Skeletal muscle satellite cell (primary cell): Measurements from ENCODE around the gene EMID1.
"Not testable (repeated sequence)": the region's sequence is repeated elsewhere in the genome, so short reads cannot be mapped to it uniquely, and the experiment has no call there.

ENCODE experiments used
- H3K27me3 ChIP-seq: 2 replicates; pipeline ENCODE4 v1.7.0; 2013; ENCODE audit warnings: low read length; ENCODE audit not compliant: control insufficient read depth, insufficient read depth
- H3K36me3 ChIP-seq: 2 replicates; pipeline ENCODE4 v1.7.0; 2013; ENCODE audit warnings: mild to moderate bottlenecking, control low read depth, low read length; ENCODE audit not compliant: insufficient read depth
- H3K4me1 ChIP-seq: 2 replicates; pipeline ENCODE4 v1.7.0; 2013; ENCODE audit warnings: low read length; ENCODE audit not compliant: control insufficient read depth, insufficient read depth
- H3K4me2 ChIP-seq: 2 replicates; pipeline ENCODE4 v1.7.0; 2013; ENCODE audit warnings: mild to moderate bottlenecking, low read length
- H3K4me3 ChIP-seq: 2 replicates; pipeline ENCODE4 v1.7.0; 2013; ENCODE audit warnings: low read length
- H3K9ac ChIP-seq: 2 replicates; pipeline ENCODE4 v1.7.0; 2013; ENCODE audit warnings: mild to moderate bottlenecking, low read depth, low read length, moderate library complexity
- H3K9me3 ChIP-seq: replicated peaks from 2 replicates; pipeline ENCODE4 v1.7.0; 2013; ENCODE audit warnings: mild to moderate bottlenecking, control low read depth, low read length

The EMID1 gene

GRCh38 chr22:29247891-29248290 lies 42.2 kb downstream of the EMID1 start:
- H3K4me2 ChIP-seq, H3K9me3 ChIP-seq, H3K36me3 ChIP-seq, H3K4me1 ChIP-seq, H3K4me3 ChIP-seq, H3K9ac ChIP-seq: not testable (repeated sequence)
- H3K27me3 ChIP-seq = peaks cover 15% of the 10 kb centered on the region

- H3K9me3 ChIP-seq = no peaks in the 10 kb centered on the region
- H3K4me1 ChIP-seq = no peaks in the 10 kb centered on the region
- no peak overlapping the region for H3K4me2 ChIP-seq
- peaks cover 6% of the 10 kb centered on the region for H3K27me3 ChIP-seq
- no peak overlapping the region for H3K9ac ChIP-seq
- H3K4me3 ChIP-seq = no peak overlapping the region
- no peaks in the 10 kb centered on the region for H3K36me3 ChIP-seq
These were observed 45.6 kb downstream of the EMID1 start for GRCh38 chr22:29251265-29251664.

DNA sequence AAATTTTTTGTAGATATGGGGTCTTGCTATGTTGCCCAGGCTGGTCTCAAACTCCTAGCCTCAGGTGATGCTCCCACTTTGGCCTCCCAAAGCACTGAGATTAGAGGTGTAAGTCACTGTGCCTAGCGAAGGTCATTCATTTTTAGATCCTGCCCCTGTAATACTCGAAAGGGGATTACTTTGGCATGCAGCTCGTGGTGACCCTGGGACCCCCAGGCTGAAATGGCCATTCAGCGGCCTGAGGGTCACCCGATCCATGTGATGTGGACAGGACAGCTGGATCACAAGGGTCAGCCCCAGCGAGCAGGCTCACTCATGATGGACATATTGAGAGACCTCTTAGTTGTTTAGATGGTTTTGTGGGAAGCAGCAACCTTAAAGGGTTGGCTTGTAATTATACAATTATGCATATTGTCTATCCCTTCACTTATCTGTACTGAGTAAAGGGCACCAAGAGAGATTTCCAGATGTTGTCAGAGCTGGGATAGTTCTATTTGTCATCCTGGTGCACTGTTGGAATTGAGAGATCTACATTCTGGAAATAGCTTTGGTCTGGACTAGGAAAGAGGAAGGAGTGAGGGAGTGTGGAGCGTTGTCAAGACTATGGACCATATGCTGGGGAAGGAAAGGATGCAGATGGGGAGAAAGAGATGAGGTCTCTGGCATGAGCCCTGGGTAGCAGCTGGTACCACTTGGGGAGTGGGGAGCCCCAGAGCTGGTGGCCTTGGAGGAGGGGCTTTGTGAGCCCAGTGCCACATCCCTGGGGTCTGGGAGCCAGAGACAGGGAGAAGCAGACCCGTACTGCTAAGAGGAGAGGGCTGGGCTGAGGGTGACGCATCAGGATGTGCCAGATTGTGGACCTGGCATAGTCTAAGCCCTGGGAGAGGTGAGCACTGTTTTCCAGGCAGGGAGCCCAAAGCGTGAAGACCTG lies 46.5 kb downstream of the EMID1 start:
- H3K4me3 ChIP-seq = no peak overlapping the region
- H3K4me2 ChIP-seq = no peak overlapping the region
- H3K27me3 ChIP-seq = peaks cover 6% of the 10 kb centered on the region
- H3K9me3 ChIP-seq = no peaks in the 10 kb centered on the region
- H3K9ac ChIP-seq = no peak overlapping the region
- no peaks in the 10 kb centered on the region for H3K36me3 ChIP-seq
- no peaks in the 10 kb centered on the region for H3K4me1 ChIP-seq

GRCh38 chr22:29253561-29254285 lies 48.0 kb downstream of the EMID1 start:
- no peak overlapping the region for H3K4me3 ChIP-seq
- no peak overlapping the region for H3K9ac ChIP-seq
- no peaks in the 10 kb centered on the region for H3K36me3 ChIP-seq
- peaks cover 6% of the 10 kb centered on the region for H3K27me3 ChIP-seq
- no peaks in the 10 kb centered on the region for H3K4me1 ChIP-seq
- no peak overlapping the region for H3K4me2 ChIP-seq
- no peaks in the 10 kb centered on the region for H3K9me3 ChIP-seq

DNA sequence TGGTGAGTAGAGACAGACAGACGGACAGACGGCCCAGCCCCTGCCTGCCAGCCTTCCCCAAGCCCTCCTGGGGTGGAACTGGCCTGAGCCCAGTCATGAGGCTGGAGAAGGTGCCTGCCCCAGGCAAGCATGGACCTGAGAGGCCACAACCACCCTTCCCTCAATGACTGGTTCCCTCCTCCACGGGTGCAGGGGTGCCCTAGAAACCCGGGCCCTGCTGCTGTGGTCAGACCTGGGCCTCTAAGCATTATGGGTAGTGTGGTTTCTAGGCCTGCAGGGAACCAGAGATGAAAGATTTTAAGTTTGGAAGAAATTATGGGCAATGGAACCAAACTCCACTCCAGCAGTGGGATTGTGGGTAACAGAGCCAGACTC lies 48.6 kb downstream of the EMID1 start:
- Histone ChIP-seq H3K9ac (no peak overlapping the region), H3K4me1 (no peaks in the 10 kb centered on the region), H3K36me3 (no peaks in the 10 kb centered on the region), H3K9me3 (no peaks in the 10 kb centered on the region), H3K4me2 (no peak overlapping the region), H3K4me3 (no peak overlapping the region), H3K27me3 (peaks cover 6% of the 10 kb centered on the region)

DNA sequence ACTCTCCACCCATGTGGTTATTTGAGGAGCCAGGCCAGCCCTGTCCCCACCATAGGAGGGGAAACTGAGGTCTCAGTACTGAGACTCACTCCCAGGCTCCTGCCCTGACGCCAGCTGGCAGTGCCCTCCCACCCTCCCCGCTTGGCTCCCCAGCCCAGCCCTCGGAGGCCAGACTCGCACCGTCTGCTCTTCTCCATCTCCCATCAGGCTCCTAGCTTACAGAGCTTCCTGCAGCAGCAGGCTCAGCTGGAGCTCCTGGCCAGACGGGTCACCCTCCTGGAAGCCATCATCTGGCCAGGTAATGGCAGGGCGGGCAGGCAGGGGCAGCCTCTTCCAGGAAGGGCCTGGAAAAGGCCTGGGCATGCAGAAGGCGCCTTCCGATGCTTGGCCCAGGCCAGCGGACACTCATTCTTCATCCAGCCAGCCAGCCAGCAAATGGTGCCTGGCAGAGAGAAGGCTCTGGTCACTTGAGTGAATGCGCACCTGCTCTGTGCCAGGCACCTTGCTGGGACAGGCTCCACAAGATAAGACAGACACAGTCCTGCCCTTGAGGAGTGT lies 49.4 kb downstream of the EMID1 start:
- Histone ChIP-seq H3K4me3 (no peak overlapping the region), H3K4me2 (no peak overlapping the region), H3K36me3 (no peaks in the 10 kb centered on the region), H3K9ac (no peak overlapping the region), H3K27me3 (peaks cover 6% of the 10 kb centered on the region), H3K4me1 (no peaks in the 10 kb centered on the region), H3K9me3 (no peaks in the 10 kb centered on the region)

DNA sequence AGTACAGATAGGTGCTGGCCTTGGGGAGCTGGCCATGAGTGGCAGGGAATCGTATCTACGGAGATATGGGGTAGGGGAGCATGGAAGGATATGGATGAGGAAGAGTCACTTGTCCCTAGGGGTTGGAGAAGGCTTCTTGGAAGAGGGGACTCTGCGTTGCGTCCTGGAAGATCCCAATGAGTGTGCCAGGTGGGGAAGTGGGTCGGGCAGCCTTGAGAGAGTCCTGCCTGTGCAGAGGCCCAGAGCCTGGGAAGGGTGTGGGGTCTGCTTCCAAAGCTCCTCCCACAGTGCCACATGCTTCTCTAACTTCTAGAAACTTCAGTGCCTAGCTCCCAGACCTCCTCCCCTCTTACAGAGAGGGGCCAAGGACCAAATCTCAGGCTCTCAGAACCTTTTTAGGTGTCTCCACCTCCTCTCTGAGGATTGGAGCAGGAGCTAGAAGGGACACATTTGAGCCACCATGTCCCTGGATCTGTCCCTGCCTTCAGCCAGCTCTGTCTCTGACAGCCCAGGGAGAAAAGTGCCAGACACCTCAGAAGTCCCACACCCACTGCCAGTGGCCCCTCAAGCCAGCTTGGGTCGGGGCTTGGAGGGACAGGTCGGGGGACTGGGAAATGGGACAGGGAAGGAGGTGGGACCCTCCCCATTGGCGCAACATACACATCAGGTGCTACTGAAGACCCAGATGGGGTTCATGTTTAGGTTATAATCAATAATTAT lies 51.1 kb downstream of the EMID1 start:
- no peak overlapping the region for H3K9ac ChIP-seq
- H3K4me3 ChIP-seq = no peak overlapping the region
- no peaks in the 10 kb centered on the region for H3K9me3 ChIP-seq
- H3K27me3 ChIP-seq = peaks cover 6% of the 10 kb centered on the region
- no peaks in the 10 kb centered on the region for H3K36me3 ChIP-seq
- no peaks in the 10 kb centered on the region for H3K4me1 ChIP-seq
- H3K4me2 ChIP-seq = no peak overlapping the region

DNA sequence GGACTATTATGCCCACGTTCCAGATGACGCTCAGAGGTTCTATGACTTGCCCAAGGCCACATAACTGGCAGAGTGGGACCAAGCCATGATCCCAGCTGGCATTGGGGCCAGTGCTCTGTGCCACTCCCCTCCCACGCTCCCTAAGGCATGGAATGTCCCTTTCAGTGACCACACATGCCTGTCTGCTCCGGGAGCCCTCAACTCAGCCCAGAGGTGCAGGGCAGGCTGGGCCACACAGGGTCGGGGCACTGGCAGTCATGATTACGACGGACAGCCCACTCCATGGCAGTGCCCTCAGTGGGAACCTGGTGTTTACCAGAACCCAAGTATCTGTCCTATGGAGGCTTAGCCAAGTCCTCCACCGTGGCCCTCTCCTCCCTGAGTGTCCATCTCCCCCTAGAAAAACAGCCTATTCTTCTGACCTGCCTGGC lies 52.1 kb downstream of the EMID1 start:
- no peaks in the 10 kb centered on the region for H3K9me3 ChIP-seq
- H3K4me3 ChIP-seq = no peak overlapping the region
- no peaks in the 10 kb centered on the region for H3K4me1 ChIP-seq
- no peak overlapping the region for H3K4me2 ChIP-seq
- no peaks in the 10 kb centered on the region for H3K36me3 ChIP-seq
- peaks cover 6% of the 10 kb centered on the region for H3K27me3 ChIP-seq
- no peak overlapping the region for H3K9ac ChIP-seq

DNA sequence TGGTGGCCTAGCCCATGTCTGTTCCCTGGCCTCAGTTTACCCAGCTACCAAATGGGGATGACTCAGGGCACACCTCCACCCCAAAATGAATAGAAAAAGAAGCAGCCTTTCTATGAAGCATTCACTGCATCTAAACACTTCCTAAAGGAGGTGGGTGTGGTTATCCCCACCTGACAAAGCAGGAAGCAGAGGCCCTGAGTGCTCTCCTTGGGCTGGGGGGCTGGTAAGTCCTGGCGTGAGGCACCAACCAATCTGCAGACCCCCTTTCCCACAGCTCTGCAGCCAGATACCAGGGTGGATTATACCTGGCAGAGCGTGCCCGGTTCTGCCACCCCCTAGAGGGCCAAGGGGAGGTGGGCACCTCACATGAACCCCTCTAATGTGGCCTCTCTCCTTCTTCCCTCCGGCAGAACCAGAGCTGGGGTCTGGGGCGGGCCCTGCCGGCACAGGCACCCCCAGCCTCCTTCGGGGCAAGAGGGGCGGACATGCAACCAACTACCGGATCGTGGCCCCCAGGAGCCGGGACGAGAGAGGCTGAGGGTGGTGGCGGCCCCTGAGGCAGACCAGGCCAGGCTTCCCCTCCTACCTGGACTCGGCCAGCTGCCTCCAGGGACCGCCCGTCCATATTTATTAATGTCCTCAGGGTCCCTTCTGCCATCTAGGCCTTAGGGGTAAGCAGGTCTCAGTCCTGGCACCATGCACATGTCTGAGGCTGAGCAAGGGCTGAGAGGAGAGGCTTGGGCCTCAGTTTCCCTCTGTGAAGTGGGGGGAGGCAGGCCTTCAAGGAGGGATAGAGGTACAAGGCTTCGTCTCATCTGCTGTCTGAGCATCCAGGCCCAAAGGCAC lies 52.9 kb downstream of the EMID1 start:
- no peak overlapping the region for H3K4me3 ChIP-seq
- no peak overlapping the region for H3K9ac ChIP-seq
- H3K27me3 ChIP-seq = peaks cover 4% of the 10 kb centered on the region
- no peaks in the 10 kb centered on the region for H3K4me1 ChIP-seq
- H3K9me3 ChIP-seq = no peaks in the 10 kb centered on the region
- H3K36me3 ChIP-seq = no peaks in the 10 kb centered on the region
- no peak overlapping the region for H3K4me2 ChIP-seq

GRCh38 chr22:29259253-29259899 lies 53.7 kb downstream of the EMID1 start:
- Histone ChIP-seq H3K4me3 (no peak overlapping the region), H3K9me3 (no peaks in the 10 kb centered on the region), H3K27me3 (no peaks in the 10 kb centered on the region), H3K36me3 (peaks cover 5% of the 10 kb centered on the region), H3K9ac (no peak overlapping the region), H3K4me1 (no peaks in the 10 kb centered on the region), H3K4me2 (no peak overlapping the region)
